GM12874 (cell line): ENCODE data around the gene ERBB4.

Experiments used
- CTCF ChIP-seq: IDR thresholded peaks from 2 replicates; pipeline ENCODE4 v1.5.1; 2011; ENCODE audit warnings: low read depth, mild to moderate bottlenecking, control low read depth, low read length, moderate library complexity; ENCODE audit not compliant: insufficient read depth

Gene ERBB4

GRCh38 chr2:212249451-212249850 lies 289.2 kb downstream of the ERBB4 start:
- 0 out of 2 replicates have a peak, but pooled peaks have one; percentile 8 for TF ChIP-seq CTCF

- no peak for TF ChIP-seq CTCF
Measured at GRCh38 chr2:212245880-212246279, 292.7 kb downstream of the ERBB4 start.

GRCh38 chr2:212242724-212243123 lies 295.9 kb downstream of the ERBB4 start:
- TF ChIP-seq CTCF: no peak

- TF ChIP-seq CTCF: no peak
Measured at GRCh38 chr2:212237350-212238095, 301.1 kb downstream of the ERBB4 start.

GRCh38 chr2:212228743-212229171 lies 309.8 kb downstream of the ERBB4 start:
- no peak for TF ChIP-seq CTCF

- no peak for TF ChIP-seq CTCF
Measured at GRCh38 chr2:212227755-212228154, 310.8 kb downstream of the ERBB4 start.

GRCh38 chr2:212226114-212226513 lies 312.5 kb downstream of the ERBB4 start:
- no peak for TF ChIP-seq CTCF
